Measurements from ENCODE around the gene TMC4. TPM values are rescaled to one million over a fixed set of nuclear protein-coding genes. Genes with fewer than 3 reads are reported as not detected.

The TMC4 gene
- total and polyA plus RNA-seq, 2 experiments from 2014 or later: 2.3 to 7.8 TPM

- H3K4me1 Mint-ChIP-seq: peaks cover 33% of the 10 kb centered on the region
- Histone ChIP-seq H3K79me2 (replicated peaks; ENCODE audit: insufficient read depth) (peaks cover 51% of the 10 kb centered on the region), H3K27ac (ENCODE audit: low read depth) (no peak overlapping the region), H3K27me3 (ENCODE audit: insufficient read depth) (no peaks in the 10 kb centered on the region), H3K4me3 (peak overlapping the region; percentile 87), H2AFZ (no peak overlapping the region), H3K4me2 (peak overlapping the region; percentile 84), H3K9me2 (ENCODE audit: insufficient read depth) (no peaks in the 10 kb centered on the region), H3K36me3 (ENCODE audit: insufficient read depth) (peaks cover 11% of the 10 kb centered on the region), H4K20me1 (replicated peaks; ENCODE audit: insufficient read depth) (peaks cover 49% of the 10 kb centered on the region), H3K4me1 (ENCODE audit: insufficient read depth) (peaks cover 7% of the 10 kb centered on the region), H3F3A (replicated peaks; ENCODE audit: low read depth) (peaks cover 13% of the 10 kb centered on the region)
- TF ChIP-seq ZNF331 (CRISPR knock-in tag; IDR thresholded peaks at IDR 0.05; ENCODE audit: low read depth) (no peak), POLR2AphosphoS5 (IDR thresholded peaks at IDR 0.05; ENCODE audit: low read depth) (no peak), CREB1 (CRISPR knock-in tag; IDR thresholded peaks at IDR 0.05; ENCODE audit: low read depth) (no peak), CTCF (conservative IDR thresholded peaks at IDR 0.05; ENCODE audit: low read depth in 2 of 2) (no peak), ZNF114 (CRISPR knock-in tag; IDR thresholded peaks at IDR 0.05) (no peak), STAT1 (IDR thresholded peaks at IDR 0.05; ENCODE audit: unreplicated experiment) (no peak), REST (IDR thresholded peaks at IDR 0.05; ENCODE audit: unreplicated experiment) (no peak), ETS1 (IDR thresholded peaks at IDR 0.05) (no peak), NANOG (IDR thresholded peaks at IDR 0.05; ENCODE audit: borderline replicate concordance) (no peak), EZH2phosphoT487 (IDR thresholded peaks at IDR 0.05; ENCODE audit: unreplicated experiment) (no peak), ZNF462 (CRISPR knock-in tag; IDR thresholded peaks at IDR 0.05) (no peak), EZH2 (IDR thresholded peaks at IDR 0.05; ENCODE audit: low read depth, unreplicated experiment) (no peak), JUNB (IDR thresholded peaks at IDR 0.05; ENCODE audit: unreplicated experiment) (no peak)
- H3K27me3 Mint-ChIP-seq (ENCODE audit: insufficient read depth, low read depth, poor library complexity): peaks cover 21% of the 10 kb centered on the region
- peak overlapping the region; percentile 86 for H3K4me3 Mint-ChIP-seq
- H3K27ac Mint-ChIP-seq: peak overlapping the region; percentile 30
- peaks cover 43% of the 10 kb centered on the region for H3K36me3 Mint-ChIP-seq (ENCODE audit: low read depth)
- DNase-seq (ENCODE audit: low spot score) (peak; percentile 28), ATAC-seq (no peak)
- peaks cover 7% of the 10 kb centered on the region for H3K9me3 Mint-ChIP-seq
Measured at GRCh38 chr19:54138489-54139256, 34.3 kb downstream of the TMC4 start.
